Activated CD8-positive, alpha-beta memory T cell treated with anti-CD3 and anti-CD28 coated beads for 36 hours (primary cell): ENCODE measurements around the gene BLCAP. TPM values are rescaled to one million over a fixed set of nuclear protein-coding genes. Genes with fewer than 3 reads are reported as not detected.
"Not testable (repeated sequence)": the region's sequence is repeated elsewhere in the genome, so short reads cannot be mapped to it uniquely, and the experiment has no call there.

Experiments used
- CTCF ChIA-PET: fragments of 350-600 bp; sonication (Branson Sonifier 250); formaldehyde crosslinking; loops from one replicate; lab custom pipeline; 2021; ENCODE audit warnings: antibody characterized with exemption; lab: Charles Lee
- POLR2A ChIA-PET: fragments of 350-600 bp; sonication (Branson Sonifier 250); formaldehyde crosslinking; loops from one replicate; lab custom pipeline; 2021; ENCODE audit warnings: antibody characterized with exemption; lab: Charles Lee
- total RNA-seq, 2 experiments: library from RNA; stranded (reverse); gene quantifications; one replicate each; pipeline ENCODE4 v1.2.3, GENCODE V29; 2021

The BLCAP gene
- total RNA-seq, 2 experiments from 2014 or later: 30.2 to 31.0 TPM

GRCh38 chr20:37559312-37560027, 31.8 kb upstream of the BLCAP start:
- ChIA-PET POLR2A (no interaction called here), CTCF (no interaction called here)

- CTCF ChIA-PET: no interaction called here
- POLR2A ChIA-PET: no interaction called here
Observed at GRCh38 chr20:37558779-37559178, 31.1 kb upstream of the BLCAP start.

- ChIA-PET POLR2A (no interaction called here), CTCF (no interaction called here)
Observed at GRCh38 chr20:37558306-37558705, 30.6 kb upstream of the BLCAP start.

- ChIA-PET CTCF (no interaction called here), POLR2A (no interaction called here)
Observed at GRCh38 chr20:37556538-37556937, 28.9 kb upstream of the BLCAP start.

GRCh38 chr20:37554721-37555298, 27.1 kb upstream of the BLCAP start:
- CTCF ChIA-PET: interaction anchor here (1.7 kb wide), 1 partner anchor 9 kb away, joined by 7 read pairs; no protein-coding TSS in a partner anchor
- POLR2A ChIA-PET: not testable (repeated sequence)

- POLR2A ChIA-PET: no interaction called here
- CTCF ChIA-PET: no interaction called here
Observed at GRCh38 chr20:37552415-37552814, 24.7 kb upstream of the BLCAP start.

- POLR2A ChIA-PET: interaction anchor here (0.7 kb wide), 1 partner anchor 25 kb away, joined by 5 read pairs; no protein-coding TSS in a partner anchor
- CTCF ChIA-PET: interaction anchor here (0.7 kb wide), 1 partner anchor 10 kb away, joined by 3 read pairs; no protein-coding TSS in a partner anchor
Observed at GRCh38 chr20:37551660-37552059, 24.0 kb upstream of the BLCAP start.

GRCh38 chr20:37550101-37550920, 22.6 kb upstream of the BLCAP start:
- POLR2A ChIA-PET, CTCF ChIA-PET: not testable (repeated sequence)

- CTCF ChIA-PET: interaction anchor here (0.5 kb wide), 1 partner anchor 38 kb away, joined by 3 read pairs; no protein-coding TSS in a partner anchor
- POLR2A ChIA-PET: no interaction called here
Observed at GRCh38 chr20:37547912-37548311, 20.2 kb upstream of the BLCAP start.

- CTCF ChIA-PET: no interaction called here
Observed at GRCh38 chr20:37545516-37545915, 17.8 kb upstream of the BLCAP start.

GRCh38 chr20:37544386-37544785, 16.7 kb upstream of the BLCAP start:
- ChIA-PET CTCF (no interaction called here), POLR2A (no interaction called here)

More at GRCh38 chr20:37545516-37545915, 17.8 kb upstream of the BLCAP start:
- POLR2A ChIA-PET: no interaction called here

- CTCF ChIA-PET: no interaction called here
- POLR2A ChIA-PET: no interaction called here
Observed at GRCh38 chr20:37543828-37544227, 16.2 kb upstream of the BLCAP start.

- POLR2A ChIA-PET: no interaction called here
Observed at GRCh38 chr20:37542281-37542680, 14.6 kb upstream of the BLCAP start.

GRCh38 chr20:37541326-37541725, 13.7 kb upstream of the BLCAP start:
- ChIA-PET POLR2A (no interaction called here), CTCF (interaction anchor here (1.2 kb wide), 1 partner anchor 272 kb away, joined by 3 read pairs; no protein-coding TSS in a partner anchor)

More at GRCh38 chr20:37542281-37542680, 14.6 kb upstream of the BLCAP start:
- CTCF ChIA-PET: interaction anchor here (1.2 kb wide), 1 partner anchor 273 kb away, joined by 3 read pairs; no protein-coding TSS in a partner anchor

- CTCF ChIA-PET: interaction anchor here (0.7 kb wide), 1 partner anchor 599 kb away, joined by 3 read pairs; no protein-coding TSS in a partner anchor
- POLR2A ChIA-PET: not testable (repeated sequence)
Observed at GRCh38 chr20:37540838-37541237, 13.2 kb upstream of the BLCAP start.

GRCh38 chr20:37540001-37540400, 12.3 kb upstream of the BLCAP start:
- POLR2A ChIA-PET: no interaction called here
- CTCF ChIA-PET: interaction anchor here (0.8 kb wide), 1 partner anchor 247 kb away, joined by 3 read pairs; no protein-coding TSS in a partner anchor

- CTCF ChIA-PET: interaction anchor here (0.8 kb wide), 1 partner anchor 246 kb away, joined by 3 read pairs; no protein-coding TSS in a partner anchor
- POLR2A ChIA-PET: no interaction called here
Observed at GRCh38 chr20:37539424-37539823, 11.7 kb upstream of the BLCAP start.

- ChIA-PET POLR2A (no interaction called here), CTCF (interaction anchor here (1.1 kb wide), 1 partner anchor 342 kb away, joined by 3 read pairs; no protein-coding TSS in a partner anchor)
Observed at GRCh38 chr20:37538003-37538402, 10.3 kb upstream of the BLCAP start.

GRCh38 chr20:37537505-37537904, 9.8 kb upstream of the BLCAP start:
- CTCF ChIA-PET: interaction anchor here (1.1 kb wide), 1 partner anchor 342 kb away, joined by 3 read pairs; no protein-coding TSS in a partner anchor
- POLR2A ChIA-PET: no interaction called here
